GM21737 (cell line): ENCODE measurements around the gene TSHB.
"Not testable (repeated sequence)": the region's sequence is repeated elsewhere in the genome, so short reads cannot be mapped to it uniquely, and the experiment has no call there.

Source experiments
- ATAC-seq: cut with Tn5 transposase; IDR thresholded peaks from one replicate; pipeline ENCODE4 v1.9.1; 2021; ENCODE audit warnings: mild to moderate bottlenecking, moderate library complexity; ENCODE audit not compliant: unreplicated experiment

The TSHB gene

GRCh38 chr1:115029526-115029925 lies at the start of gene TSHB:
Gene TSHB (plus strand): TSS chr1:115029826. CDS start chr1:115033363, 3,537 bp downstream.
- ATAC-seq, result no peak

- ATAC-seq, result no peak
Observed at GRCh38 chr1:114982251-114982650, 47.4 kb upstream of the TSHB start.

GRCh38 chr1:114986286-114986685 lies 43.3 kb upstream of the TSHB start:
- ATAC-seq, result no peak

- no peak for ATAC-seq
Observed at GRCh38 chr1:114988095-114988494, 41.5 kb upstream of the TSHB start.

GRCh38 chr1:114997510-114998289 lies 31.9 kb upstream of the TSHB start:
- ATAC-seq, result no peak

GRCh38 chr1:115006191-115006590 lies 23.4 kb upstream of the TSHB start:
- ATAC-seq, result no peak

GRCh38 chr1:115012006-115012405 lies 17.6 kb upstream of the TSHB start:
- no peak for ATAC-seq

GRCh38 chr1:115012434-115012833 lies 17.2 kb upstream of the TSHB start:
- ATAC-seq, result no peak

GRCh38 chr1:115013792-115014191 lies 15.8 kb upstream of the TSHB start:
- no peak for ATAC-seq

GRCh38 chr1:115019549-115019948 lies 10.1 kb upstream of the TSHB start:
- not testable (repeated sequence) for ATAC-seq

GRCh38 chr1:115021145-115021544 lies 8.5 kb upstream of the TSHB start:
- ATAC-seq, result no peak

GRCh38 chr1:115023593-115023992 lies 6.0 kb upstream of the TSHB start:
- ATAC-seq, result no peak

- no peak for ATAC-seq
Observed at GRCh38 chr1:115031595-115031994, 2.0 kb downstream of the TSHB start.

- ATAC-seq, result no peak
Observed at GRCh38 chr1:115035652-115036051, 6.0 kb downstream of the TSHB start.

GRCh38 chr1:115036814-115037507 lies 7.3 kb downstream of the TSHB start:
- ATAC-seq, result no peak

GRCh38 chr1:115040501-115040900 lies 10.9 kb downstream of the TSHB start:
- no peak for ATAC-seq

- ATAC-seq, result no peak
Observed at GRCh38 chr1:115041654-115042053, 12.0 kb downstream of the TSHB start.

GRCh38 chr1:115046751-115047150 lies 17.1 kb downstream of the TSHB start:
- no peak for ATAC-seq

GRCh38 chr1:115051850-115052249 lies 22.2 kb downstream of the TSHB start:
- no peak for ATAC-seq

GRCh38 chr1:115052454-115053083 lies 22.9 kb downstream of the TSHB start:
- peak; percentile 76 for ATAC-seq

GRCh38 chr1:115056395-115056798 lies 26.8 kb downstream of the TSHB start:
- ATAC-seq, result no peak
